ENCODE measurements around the gene KMO.

The KMO gene

GRCh38 chr1:241638909-241639622, 106.9 kb downstream of the KMO start:
- peak; percentile 48 for DNase-seq

DNA sequence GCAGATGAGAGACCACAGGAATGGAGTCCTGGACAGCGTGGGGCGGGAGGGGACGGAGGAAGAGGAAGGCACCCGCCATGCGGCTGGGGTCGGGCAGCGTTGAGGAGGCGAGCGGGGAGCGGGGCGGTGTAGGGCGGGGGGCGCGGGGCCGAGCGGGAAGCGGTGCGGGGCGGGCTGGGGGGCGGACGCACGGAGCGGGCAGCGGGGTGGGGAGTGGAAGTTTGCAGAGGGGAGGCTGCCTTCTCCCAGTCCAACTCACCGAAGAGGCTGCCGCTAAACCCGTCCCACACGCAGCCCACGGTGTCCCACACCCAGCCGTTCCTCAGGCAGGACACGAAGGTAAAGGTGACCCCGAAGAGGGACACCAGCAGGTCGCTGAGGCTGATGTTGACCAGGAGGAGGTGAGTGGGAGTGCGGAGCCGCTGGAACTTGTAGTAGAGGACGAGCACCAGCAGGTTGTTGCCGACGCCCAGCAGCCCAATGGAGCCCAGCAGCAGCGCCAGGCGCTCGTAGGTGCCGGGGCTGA, 107.5 kb downstream of the KMO start:
- Histone ChIP-seq H2BK5ac (ENCODE audit: low read depth, low read length, poor library complexity, severe bottlenecking) (peak overlapping the region; percentile 47), H2BK12ac (ENCODE audit: low read length in 2 of 2) (peak overlapping the region in 1 of 2 experiments; percentile 76), H4K91ac (ENCODE audit: low read length) (peak overlapping the region; percentile 31), H3K36me3 (ENCODE audit: control insufficient read depth in 1 of 2, insufficient read depth in 2 of 2, low read depth in 1 of 2, low read length in 2 of 2) (peaks cover 0 to 10% of the 10 kb centered on the region in 2 experiments), H3K9ac (ENCODE audit: low read length) (peak overlapping the region; percentile 88), H3K79me1 (replicated peaks; ENCODE audit: low read length, poor library complexity, severe bottlenecking) (peaks cover 6% of the 10 kb centered on the region), H2BK120ac (ENCODE audit: low read depth, low read length) (peak overlapping the region; percentile 69), H3K14ac (ENCODE audit: low read length in 2 of 2) (peak overlapping the region in 1 of 2 experiments; percentile 97), H3K27ac (ENCODE audit: low read length, poor library complexity, severe bottlenecking) (peak overlapping the region; percentile 65), H3K18ac (ENCODE audit: low read depth in 1 of 2, low read length in 2 of 2) (peak overlapping the region; percentile 35 to 96), H3K9me3 (ENCODE audit: control insufficient read depth, low read length) (no peaks in the 10 kb centered on the region), H2BK15ac (ENCODE audit: low read depth, poor library complexity, severe bottlenecking) (peak overlapping the region; percentile 19), H3K4me3 (ENCODE audit: insufficient read depth in 1 of 2, low read depth in 1 of 2, low read length in 2 of 2) (peak overlapping the region; percentile 80 to 99), H3K4ac (ENCODE audit: low read depth in 1 of 2, low read length in 2 of 2) (peak overlapping the region in 1 of 2 experiments; percentile 86), H2AFZ (ENCODE audit: low read depth, low read length) (peak overlapping the region; percentile 93), H3K23ac (ENCODE audit: low read length in 2 of 2) (peak overlapping the region in 1 of 2 experiments; percentile 98), H3K27me3 (ENCODE audit: control insufficient read depth in 1 of 2, insufficient read depth in 1 of 2, low read length in 2 of 2) (no peaks in the 10 kb centered on the region), H4K8ac (ENCODE audit: low read length) (peak overlapping the region; percentile 91), H2AK5ac (ENCODE audit: low read length, severe bottlenecking) (no peak overlapping the region), H3K4me2 (ENCODE audit: low read length, poor library complexity, severe bottlenecking) (peak overlapping the region; percentile 58), H3K4me1 (ENCODE audit: control insufficient read depth, insufficient read depth, low read depth, low read length) (peaks cover 3% of the 10 kb centered on the region)
- peak; percentile 60 for DNase-seq
- 2% methylated on average over 21 of the region's 42 CpGs for WGBS

More at GRCh38 chr1:241638909-241639622, 106.9 kb downstream of the KMO start:
- Histone ChIP-seq H3K4ac (ENCODE audit: low read depth in 1 of 2, low read length in 2 of 2) (no peak overlapping the region), H2BK120ac (ENCODE audit: low read depth, low read length) (peak overlapping the region; percentile 37), H3K27me3 (ENCODE audit: control insufficient read depth in 1 of 2, insufficient read depth in 1 of 2, low read length in 2 of 2) (no peaks in the 10 kb centered on the region), H3K9me3 (ENCODE audit: control insufficient read depth, low read length) (no peaks in the 10 kb centered on the region), H3K18ac (ENCODE audit: low read depth in 1 of 2, low read length in 2 of 2) (no peak overlapping the region), H2AFZ (ENCODE audit: low read depth, low read length) (no peak overlapping the region), H3K23ac (ENCODE audit: low read length in 2 of 2) (no peak overlapping the region), H2BK12ac (ENCODE audit: low read length in 2 of 2) (no peak overlapping the region), H3K79me1 (replicated peaks; ENCODE audit: low read length, poor library complexity, severe bottlenecking) (peaks cover 8% of the 10 kb centered on the region), H4K91ac (ENCODE audit: low read length) (no peak overlapping the region), H3K9ac (ENCODE audit: low read length) (peak overlapping the region; percentile 84), H3K27ac (ENCODE audit: low read length, poor library complexity, severe bottlenecking) (peak overlapping the region; percentile 30), H2BK15ac (ENCODE audit: low read depth, poor library complexity, severe bottlenecking) (no peak overlapping the region), H2BK5ac (ENCODE audit: low read depth, low read length, poor library complexity, severe bottlenecking) (no peak overlapping the region), H3K14ac (ENCODE audit: low read length in 2 of 2) (no peak overlapping the region), H3K4me3 (ENCODE audit: insufficient read depth in 1 of 2, low read depth in 1 of 2, low read length in 2 of 2) (peak overlapping the region; percentile 80 to 99), H2AK5ac (ENCODE audit: low read length, severe bottlenecking) (no peak overlapping the region), H3K36me3 (ENCODE audit: control insufficient read depth in 1 of 2, insufficient read depth in 2 of 2, low read depth in 1 of 2, low read length in 2 of 2) (peaks cover 0 to 15% of the 10 kb centered on the region in 2 experiments), H3K4me1 (ENCODE audit: control insufficient read depth, insufficient read depth, low read depth, low read length) (peaks cover 3% of the 10 kb centered on the region), H3K4me2 (ENCODE audit: low read length, poor library complexity, severe bottlenecking) (peak overlapping the region; percentile 66), H4K8ac (ENCODE audit: low read length) (no peak overlapping the region)
- WGBS = 13% methylated on average over 9 of the region's 11 CpGs

- Histone ChIP-seq H2AK5ac (ENCODE audit: low read length, severe bottlenecking) (peak within 1 kb of the TSS; percentile 44), H3K4me3 (ENCODE audit: insufficient read depth in 1 of 2, low read depth in 1 of 2, low read length in 2 of 2) (peak within 1 kb of the TSS; percentile 80 to 99), H2BK12ac (ENCODE audit: low read length in 2 of 2) (peak within 1 kb of the TSS in 1 of 2 experiments; percentile 77), H3K18ac (ENCODE audit: low read depth in 1 of 2, low read length in 2 of 2) (peak within 1 kb of the TSS; percentile 35 to 96), H2BK120ac (ENCODE audit: low read depth, low read length) (peak within 1 kb of the TSS; percentile 69), H2BK5ac (ENCODE audit: low read depth, low read length, poor library complexity, severe bottlenecking) (peak within 1 kb of the TSS; percentile 47), H3K23ac (ENCODE audit: low read length in 2 of 2) (peak within 1 kb of the TSS in 1 of 2 experiments; percentile 98), H3K36me3 (ENCODE audit: control insufficient read depth in 1 of 2, insufficient read depth in 2 of 2, low read depth in 1 of 2, low read length in 2 of 2) (peaks cover 0 to 3% of the 10 kb centered on the region in 2 experiments), H3K79me1 (replicated peaks; ENCODE audit: low read length, poor library complexity, severe bottlenecking) (peaks cover 3% of the 10 kb centered on the region), H3K14ac (ENCODE audit: low read length in 2 of 2) (peak within 1 kb of the TSS in 1 of 2 experiments; percentile 97), H3K9ac (ENCODE audit: low read length) (peak within 1 kb of the TSS; percentile 88), H3K4ac (ENCODE audit: low read depth in 1 of 2, low read length in 2 of 2) (peak within 1 kb of the TSS in 1 of 2 experiments; percentile 86), H3K9me3 (ENCODE audit: control insufficient read depth, low read length) (no peaks in the 10 kb centered on the region), H4K91ac (ENCODE audit: low read length) (peak within 1 kb of the TSS; percentile 31), H3K27ac (ENCODE audit: low read length, poor library complexity, severe bottlenecking) (peak within 1 kb of the TSS; percentile 65), H3K27me3 (ENCODE audit: control insufficient read depth in 1 of 2, insufficient read depth in 1 of 2, low read length in 2 of 2) (no peaks in the 10 kb centered on the region), H2AFZ (ENCODE audit: low read depth, low read length) (peak within 1 kb of the TSS; percentile 93), H3K4me2 (ENCODE audit: low read length, poor library complexity, severe bottlenecking) (peak within 1 kb of the TSS; percentile 58), H4K8ac (ENCODE audit: low read length) (peak within 1 kb of the TSS; percentile 91), H2BK15ac (ENCODE audit: low read depth, poor library complexity, severe bottlenecking) (peak within 1 kb of the TSS; percentile 19), H3K4me1 (ENCODE audit: control insufficient read depth, insufficient read depth, low read depth, low read length) (peaks cover 3% of the 10 kb centered on the region)
- WGBS = 8% methylated on average over 64 of the region's 81 CpGs
- DNase-seq = peak; percentile 84
Measured at GRCh38 chr1:241640149-241640866, 108.1 kb downstream of the KMO start, which contains the start of the genes CHML and OPN3. Gene CHML (minus strand): TSS chr1:241640369. CDS start chr1:241635766, 4,603 bp downstream. Gene OPN3 (minus strand): TSS chr1:241640369. CDS start chr1:241640254, 115 bp downstream.

Measured in mesenchymal stem cell (in vitro differentiated cells and primary cell).